GM19193 (cell line): ENCODE data around the gene CANT1.

Experiments
- POLR2A ChIP-seq: IDR thresholded peaks from 4 replicates; pipeline ENCODE4 v1.6.1; 2011; ENCODE audit not compliant: insufficient read depth, insufficient read length; ENCODE audit errors: extremely low read depth

Gene CANT1

GRCh38 chr17:79009397-79010303 lies at the start of gene CANT1:
Gene CANT1 (minus strand): TSS chr17:79009764. CDS start chr17:78997622, 12,142 bp downstream.
- TF ChIP-seq POLR2A = peak; percentile 67

GRCh38 chr17:79057737-79058385 lies 48.3 kb upstream of the CANT1 start:
- no peak for TF ChIP-seq POLR2A

DNA sequence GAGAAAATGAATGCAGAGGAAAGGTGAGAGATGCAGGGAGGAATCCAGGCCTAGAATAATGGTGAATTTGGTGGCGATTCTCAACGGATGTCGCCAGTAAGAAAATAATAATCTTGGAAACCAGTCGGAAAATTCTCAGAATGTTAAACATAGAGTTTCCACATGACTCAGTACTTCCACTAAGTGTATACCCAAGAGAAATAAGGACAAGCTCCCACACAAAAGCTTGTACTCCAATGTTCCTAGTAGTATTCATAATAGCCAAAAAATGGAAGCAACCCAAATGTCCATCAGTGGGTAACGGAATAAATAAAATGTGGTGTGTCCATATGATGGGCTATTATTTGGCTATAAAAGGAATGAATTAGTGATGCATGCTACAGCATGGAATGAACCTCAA lies 45.6 kb upstream of the CANT1 start:
- TF ChIP-seq POLR2A = no peak

GRCh38 chr17:79054200-79054960 lies 44.8 kb upstream of the CANT1 start:
- no peak for TF ChIP-seq POLR2A

- TF ChIP-seq POLR2A = no peak
Measured at GRCh38 chr17:79053251-79053925, 43.8 kb upstream of the CANT1 start.

DNA sequence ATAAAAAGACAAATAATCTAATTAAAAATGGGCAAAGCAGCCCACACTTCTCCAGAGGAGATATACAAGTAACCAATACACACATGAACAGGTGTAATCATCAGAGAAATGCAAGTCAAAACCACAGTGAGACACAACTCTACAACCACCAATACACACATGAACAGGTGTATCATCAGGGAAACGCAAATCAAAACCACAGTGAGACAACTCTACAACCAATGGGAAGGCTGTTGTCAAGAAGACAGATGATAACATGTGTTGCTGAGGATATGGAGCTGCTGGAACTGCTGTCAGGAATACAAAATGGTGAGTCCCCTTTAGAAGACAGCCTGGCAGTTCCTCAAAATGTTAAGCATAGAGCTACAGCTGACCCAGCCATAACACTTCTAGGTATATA lies 42.6 kb upstream of the CANT1 start:
- no peak for TF ChIP-seq POLR2A

- TF ChIP-seq POLR2A = no peak
Measured at GRCh38 chr17:79051306-79051705, 41.7 kb upstream of the CANT1 start.

GRCh38 chr17:79050551-79050950 lies 41.0 kb upstream of the CANT1 start:
- no peak for TF ChIP-seq POLR2A

DNA sequence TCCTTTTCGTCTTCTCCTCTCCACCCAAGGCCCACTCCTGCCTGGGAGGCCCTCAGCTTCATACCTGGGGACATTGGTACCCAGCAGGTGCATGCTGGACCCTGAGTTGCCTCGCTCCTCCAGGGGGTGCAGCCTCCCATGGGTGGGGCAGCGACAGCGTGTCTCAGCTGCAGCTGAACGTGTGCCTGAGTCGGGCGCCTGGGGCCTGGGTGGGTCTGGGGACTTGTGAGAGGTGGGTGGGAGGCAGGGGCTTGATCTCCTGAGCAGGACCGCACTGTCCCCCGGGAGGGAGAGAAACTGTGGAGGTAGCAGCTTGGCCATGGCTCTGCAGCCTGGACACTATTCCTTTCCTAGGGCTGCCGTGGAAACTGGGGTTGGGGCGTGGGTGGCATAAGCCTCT lies 40.3 kb upstream of the CANT1 start:
- no peak for TF ChIP-seq POLR2A

- TF ChIP-seq POLR2A = no peak
Measured at GRCh38 chr17:79048826-79049755, 39.5 kb upstream of the CANT1 start.

GRCh38 chr17:79047923-79048825 lies 38.6 kb upstream of the CANT1 start:
- no peak for TF ChIP-seq POLR2A

- TF ChIP-seq POLR2A = no peak
Measured at GRCh38 chr17:79047291-79047920, 37.8 kb upstream of the CANT1 start.

- no peak for TF ChIP-seq POLR2A
Measured at GRCh38 chr17:79046916-79047280, 37.3 kb upstream of the CANT1 start.
